Ovary (tissue), 9 donors: ENCODE measurements around the gene PKP2. TPM values are rescaled to one million over a fixed set of nuclear protein-coding genes. Genes with fewer than 3 reads are reported as not detected.

Experiments used
- DNase-seq, 5 donors: peaks; one replicate each; pipeline ENCODE4 v3.0.0-alpha.2; 2019 to 2020
- H3K27ac ChIP-seq, 2 donors: fragments of 200-600 bp; one replicate each; pipeline versions ENCODE4 v1.5.1 to v1.8.0; 2019 to 2022
- H3K27me3 ChIP-seq: fragments of 200-600 bp; one replicate; pipeline ENCODE4 v1.8.0; 2022
- H3K36me3 ChIP-seq: fragments of 200-600 bp; sonication (generic); one replicate; pipeline ENCODE4 v1.5.1; 2019
- H3K4me1 ChIP-seq: one replicate; pipeline ENCODE4 v1.8.1; 2013; ENCODE audit warnings: mild to moderate bottlenecking, moderate library complexity; ENCODE audit not compliant: insufficient read depth
- H3K4me3 ChIP-seq: fragments of 200-600 bp; sonication (generic); one replicate; pipeline ENCODE4 v1.5.1; 2017
- H3K9me3 ChIP-seq, 2 donors: fragments of 200-600 bp in 1 of 2; sonication (generic) in 1 of 2; one replicate each; pipeline versions ENCODE4 v1.5.1 to v1.8.1; 2013 to 2019; ENCODE audit warnings: mild to moderate bottlenecking in 1 of 2, moderate library complexity in 1 of 2
- EP300 ChIP-seq: sonication (generic); formaldehyde crosslinking; IDR thresholded peaks from one replicate; pipeline ENCODE4 v1.6.1; 2017; ENCODE audit warnings: antibody characterized with exemption
- POLR2A ChIP-seq: fragments of 450-650 bp; IDR thresholded peaks from one replicate; pipeline ENCODE4 v1.6.1; 2017; ENCODE audit warnings: antibody characterized with exemption, mild to moderate bottlenecking, moderate library complexity
- WGBS, 3 donors: extraction: QIAGEN DNeasy Blood & Tissue Kit in 1 of 3; methylation state at CpG; one replicate each; pipeline versions ENCODE4 v1.1.5 to v1.1.7; 2013 to 2017; 5-methylcytosine and 5-hydroxymethylcytosine counted together
- intact Hi-C, 4 donors: fragments of 100-400 bp; cut with DNase I; formaldehyde crosslinking; loops; one replicate each; pipeline versions ENCODE4 v1.11.0 to v1.15.1; 2022 to 2023
- polyA plus RNA-seq, 2 donors: library from polyadenylated mRNA; stranded (reverse); fragments of 200-250 nt in 1 of 2; fragments of 350-450 nt in 1 of 2; fragmentation: Illumina TruSeq in 1 of 2; extraction: RNeasy Lipid Tissue Mini Kit (QIAGEN cat#74804) in 1 of 2; gene quantifications; one replicate each; pipeline ENCODE4 v1.2.3, GENCODE V29; 2013 to 2014
- total RNA-seq, 7 donors: library from RNA; depleted of rRNA in 2 of 7; stranded (reverse); fragments of >200 nt in 2 of 7; fragmentation: NEBNext Ultra II Directional in 3 of 7; extraction: Animal tissue kit (Norgen Biotek cat#: 25700) in 3 of 7; gene quantifications; one replicate each; pipeline versions ENCODE4 v1.1.0 to v1.2.4, GENCODE V29; 2016 to 2023
- TF ChIP-seq, protein P1 (sequence below), 3 donors: fragments of 450-650 bp in 2 of 3; fragments of 200-600 bp in 1 of 3; IDR thresholded peaks; one replicate each; pipeline versions ENCODE4 v1.5.1 to v1.8.0; 2016 to 2022; ENCODE audit warnings: antibody characterized with exemption in 3 of 3, mild to moderate bottlenecking in 1 of 3
- donor health status: DM: no; HTN: no; CAD: no; lungs with moderate emphysema.
- donor health status: DM: no; HTN: no; CAD: no.
- donor health status: Bipolar disorder and iron deficiency.
- donor health status: DM: yes; HTN: yes; CAD: no.
- donor health status: DM: no; HTN: no; CAD: no.
- donor health status: DM: yes; HTN: yes; CAD: no.

PKP2 gene
- total and polyA plus RNA-seq, 9 donors: 7.4 to 124 (median 26.9) TPM

GRCh38 chr12:32821293-32821692 is 75.3 kb downstream of the PKP2 start:
- Histone ChIP-seq H3K27ac (no peak overlapping the region), H3K4me3 (no peak overlapping the region), H3K4me1 (peaks cover 2% of the 10 kb centered on the region), H3K9me3 (no peaks in the 10 kb centered on the region), H3K36me3 (no peaks in the 10 kb centered on the region), H3K27me3 (no peaks in the 10 kb centered on the region)
- no peak for DNase-seq
- 52 to 60% (median 53%) methylated on average over 8 of the region's 8 CpGs for WGBS, 3 donors
- intact Hi-C loops: no loop called here
- TF ChIP-seq, protein P1, sequence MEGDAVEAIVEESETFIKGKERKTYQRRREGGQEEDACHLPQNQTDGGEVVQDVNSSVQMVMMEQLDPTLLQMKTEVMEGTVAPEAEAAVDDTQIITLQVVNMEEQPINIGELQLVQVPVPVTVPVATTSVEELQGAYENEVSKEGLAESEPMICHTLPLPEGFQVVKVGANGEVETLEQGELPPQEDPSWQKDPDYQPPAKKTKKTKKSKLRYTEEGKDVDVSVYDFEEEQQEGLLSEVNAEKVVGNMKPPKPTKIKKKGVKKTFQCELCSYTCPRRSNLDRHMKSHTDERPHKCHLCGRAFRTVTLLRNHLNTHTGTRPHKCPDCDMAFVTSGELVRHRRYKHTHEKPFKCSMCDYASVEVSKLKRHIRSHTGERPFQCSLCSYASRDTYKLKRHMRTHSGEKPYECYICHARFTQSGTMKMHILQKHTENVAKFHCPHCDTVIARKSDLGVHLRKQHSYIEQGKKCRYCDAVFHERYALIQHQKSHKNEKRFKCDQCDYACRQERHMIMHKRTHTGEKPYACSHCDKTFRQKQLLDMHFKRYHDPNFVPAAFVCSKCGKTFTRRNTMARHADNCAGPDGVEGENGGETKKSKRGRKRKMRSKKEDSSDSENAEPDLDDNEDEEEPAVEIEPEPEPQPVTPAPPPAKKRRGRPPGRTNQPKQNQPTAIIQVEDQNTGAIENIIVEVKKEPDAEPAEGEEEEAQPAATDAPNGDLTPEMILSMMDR (IDR thresholded peaks at IDR 0.05): no peak
- no peak for TF ChIP-seq POLR2A
- TF ChIP-seq EP300: no peak

- no peak overlapping the region for H3K4me3 ChIP-seq
- intact Hi-C loops: no loop called here
- H3K27me3 ChIP-seq: no peaks in the 10 kb centered on the region
- TF ChIP-seq, protein P1 (IDR thresholded peaks at IDR 0.05): no peak
- TF ChIP-seq POLR2A (no peak), EP300 (no peak)
- H3K36me3 ChIP-seq: no peaks in the 10 kb centered on the region
- no peaks in the 10 kb centered on the region for H3K9me3 ChIP-seq
- peaks cover 2% of the 10 kb centered on the region for H3K4me1 ChIP-seq
- DNase-seq: no peak
- WGBS, 3 donors: 93 to 94% (median 93%) methylated on average over 2 of the region's 2 CpGs
- no peak overlapping the region for H3K27ac ChIP-seq
These were observed 76.1 kb downstream of the PKP2 start for GRCh38 chr12:32820376-32820931.

GRCh38 chr12:32819424-32819823 is 77.2 kb downstream of the PKP2 start:
- Histone ChIP-seq H3K9me3 (no peaks in the 10 kb centered on the region), H3K27me3 (no peaks in the 10 kb centered on the region), H3K36me3 (no peaks in the 10 kb centered on the region), H3K4me1 (peaks cover 2% of the 10 kb centered on the region), H3K27ac (no peak overlapping the region), H3K4me3 (no peak overlapping the region)
- intact Hi-C loops: no loop called here
- TF ChIP-seq POLR2A: no peak
- DNase-seq: no peak

GRCh38 chr12:32811686-32812392 is 84.7 kb downstream of the PKP2 start:
- intact Hi-C loops: no loop called here
- 93 to 96% (median 95%) methylated on average over 7 of the region's 7 CpGs for WGBS, 3 donors

More at GRCh38 chr12:32811686-32812392, 84.7 kb downstream of the PKP2 start:
- Histone ChIP-seq H3K9me3 (no peaks in the 10 kb centered on the region), H3K27ac (no peak overlapping the region), H3K36me3 (no peaks in the 10 kb centered on the region), H3K27me3 (no peaks in the 10 kb centered on the region), H3K4me1 (no peaks in the 10 kb centered on the region), H3K4me3 (no peak overlapping the region)
- TF ChIP-seq, protein P1 (IDR thresholded peaks at IDR 0.05): no peak
- no peak for TF ChIP-seq EP300
- no peak for TF ChIP-seq POLR2A
- no peak for DNase-seq
